HepG2 (cell line): Measurements from ENCODE around the gene BOD1. TPM values are rescaled to one million over a fixed set of nuclear protein-coding genes. Genes with fewer than 3 reads are reported as not detected.

ENCODE experiments used
- ATAC-seq: fragments of 200-7000 bp; cut with Tn5 transposase; 3 replicates; pipeline ENCODE4 v1.9.1; 2020; ENCODE audit warnings: mild to moderate bottlenecking, moderate library complexity
- BruUV-seq: library from RNA; stranded (reverse); fragments of 400-500 nt; replicated peaks from 2 replicates; lab custom pipeline; 2021; lab: Mats Ljungman, UMichigan
- CTCF ChIA-PET: fragments of 300-600 bp; formaldehyde crosslinking; extraction: SDS; loops from one replicate; lab custom pipeline; 2021; ENCODE audit warnings: low total read pairs, inconsistent platforms, low intra/inter-chr PET ratio; lab: Yijun Ruan, JAX
- POLR2A ChIA-PET: fragments of 350-600 bp; sonication (Branson Sonifier 250); formaldehyde crosslinking; loops from one replicate; lab custom pipeline; 2020; ENCODE audit warnings: antibody characterized with exemption, inconsistent platforms; lab: Yijun Ruan, JAX
- DNase-seq: peaks from one replicate; pipeline ENCODE4 v3.0.0-alpha.2; 2015; ENCODE audit warnings: low spot score
- FAIRE-seq: peaks from 3 replicates; lab custom pipeline; 2011; peaks lifted over from hg19 to GRCh38; lab: Jason Lieb, UNC
- H2AFZ ChIP-seq: one replicate; pipeline ENCODE4 v1.6.1; 2011; ENCODE audit warnings: low read length, inconsistent platforms
- H3K27ac ChIP-seq: fragments of 300-600 bp; 3 replicates; pipeline ENCODE4 v1.8.0; 2011; ENCODE audit warnings: mixed run types, mild to moderate bottlenecking, mixed read lengths, low read length, inconsistent platforms; ENCODE audit not compliant: insufficient read depth; ENCODE audit errors: extremely low read length
- H3K27me3 ChIP-seq, 2 experiments: fragments of 200-600 bp in 1 of 2; 2 replicates in 1 of 2; 3 replicates in 1 of 2; pipeline versions ENCODE4 v1.6.0 to v1.8.0; 2011; ENCODE audit warnings: low read length in 2 of 2, mild to moderate bottlenecking in 2 of 2, moderate library complexity in 2 of 2, inconsistent platforms in 1 of 2; ENCODE audit not compliant: insufficient read depth in 2 of 2, control insufficient read depth in 1 of 2
- H3K36me3 ChIP-seq, 2 experiments: fragments of 200-600 bp in 1 of 2; replicated peaks in 1 of 2; 2 replicates in 1 of 2; 3 replicates in 1 of 2; pipeline versions ENCODE4 v1.5.1 to v1.8.0; 2011; ENCODE audit warnings: low read length in 2 of 2, inconsistent platforms in 1 of 2; ENCODE audit not compliant: insufficient read depth in 2 of 2, control insufficient read depth in 1 of 2
- H3K4me1 ChIP-seq: 2 replicates; pipeline ENCODE4 v1.5.1; 2012; ENCODE audit warnings: low read length, inconsistent platforms; ENCODE audit not compliant: insufficient read depth
- H3K4me2 ChIP-seq: 2 replicates; pipeline ENCODE4 v1.6.0; 2011; ENCODE audit warnings: low read depth, low read length, inconsistent platforms
- H3K4me3 ChIP-seq, 3 experiments: fragments of 200-600 bp in 1 of 3; sonication (generic), shearing (Covaris generic) in 1 of 3; replicated peaks in 1 of 3; 2 replicates each; pipeline ENCODE4 v1.5.1; 2011 to 2016; ENCODE audit warnings: low read length in 3 of 3, inconsistent platforms in 2 of 3, low read depth in 2 of 3, mild to moderate bottlenecking in 2 of 3, control low read depth in 1 of 3, mixed read lengths in 1 of 3; ENCODE audit not compliant: insufficient read depth in 1 of 3
- H3K79me2 ChIP-seq: one replicate; pipeline ENCODE4 v1.6.1; 2011; ENCODE audit warnings: low read length, inconsistent platforms; ENCODE audit not compliant: insufficient read depth
- H3K9ac ChIP-seq: 2 replicates; pipeline ENCODE4 v1.6.0; 2011; ENCODE audit warnings: mild to moderate bottlenecking, low read depth, low read length, inconsistent platforms; ENCODE audit not compliant: insufficient read depth
- H3K9me3 ChIP-seq: 2 replicates; pipeline ENCODE4 v1.5.1; 2012; ENCODE audit warnings: mild to moderate bottlenecking, low read length
- H4K20me1 ChIP-seq: 2 replicates; pipeline ENCODE4 v1.6.0; 2011; ENCODE audit warnings: inconsistent platforms, mild to moderate bottlenecking, low read length, moderate library complexity; ENCODE audit not compliant: insufficient read depth
- ARID5B ChIP-seq: IDR thresholded peaks from 2 replicates; pipeline ENCODE4 v1.4.0; 2020; ENCODE audit warnings: mild to moderate bottlenecking, missing genetic modification reagents
- CEBPG ChIP-seq: IDR thresholded peaks from 2 replicates; pipeline ENCODE4 v1.6.1; 2016
- NCOA2 ChIP-seq: sonication (generic); formaldehyde crosslinking; IDR thresholded peaks from 2 replicates; pipeline ENCODE4 v1.8.0; 2022; ENCODE audit warnings: inconsistent platforms
- TBX2 ChIP-seq: sonication (generic); formaldehyde crosslinking; IDR thresholded peaks from 2 replicates; pipeline ENCODE4 v1.5.0; 2020; ENCODE audit warnings: missing genetic modification reagents, mild to moderate bottlenecking, borderline replicate concordance
- WGBS: methylation state at CpG from one replicate; pipeline ENCODE4 v1.1.6; 2017; ENCODE audit warnings: low lambda C conversion rate; 5-methylcytosine and 5-hydroxymethylcytosine counted together
- in situ Hi-C: cut with HindIII; loops from 2 replicates; pipeline ENCODE4 v1.10.0; 2017; ENCODE audit warnings: low pct_unique_long_range_greater_than_20kb; ENCODE audit not compliant: extremely low pct_ligation_motif_present
- intact Hi-C: fragments of 100-400 bp; cut with micrococcal nuclease; formaldehyde crosslinking; loops from one replicate; pipeline ENCODE4 v1.10.0; 2022; ENCODE audit not compliant: unreplicated experiment
- polyA plus RNA-seq, 8 experiments: library from polyadenylated mRNA; depleted of rRNA in 3 of 8; stranded (reverse) in 7 of 8; unstranded in 1 of 8; fragments of >200 nt; fragmentation: Illumina TruSeq in 4 of 8; extraction: Trizol in 4 of 8; gene quantifications; 2 replicates each; pipeline versions ENCODE4 v1.2.1 to v1.2.3, GENCODE V29; 2011 to 2016; ENCODE audit warnings: low read depth in 4 of 8, missing spikeins in 1 of 8, mixed read lengths in 1 of 8; ENCODE audit not compliant: insufficient read depth in 1 of 8
- total RNA-seq, 5 experiments: library from RNA; depleted of rRNA; stranded (reverse); fragments of >200 nt; fragmentation: Illumina TruSeq; extraction: Trizol; gene quantifications; 2 replicates each; pipeline ENCODE4 v1.2.3, GENCODE V29; 2016; ENCODE audit warnings: low read depth in 1 of 5

The BOD1 gene
- total and polyA plus RNA-seq, 2 of the 13 experiments (the other 11 are each of a cell fraction or from before 2014, with no cell fraction given): 81.5 to 103 TPM

GRCh38 chr5:173583346-173583745, 33.1 kb downstream of the BOD1 start:
- H3K36me3 ChIP-seq: no peaks in the 10 kb centered on the region
- H4K20me1 ChIP-seq: no peaks in the 10 kb centered on the region
- H3K9me3 ChIP-seq: peaks cover 10% of the 10 kb centered on the region; the same call in 1 of the 2 replicates
- H3K4me1 ChIP-seq: no peaks in the 10 kb centered on the region
- no peaks in the 10 kb centered on the region for H3K79me2 ChIP-seq
- H3K27me3 ChIP-seq: no peaks in the 10 kb centered on the region
- H2AFZ ChIP-seq: no peak overlapping the region
- in situ Hi-C loops: no loop called here
- no peak overlapping the region for H3K27ac ChIP-seq
- H3K4me2 ChIP-seq: no peak overlapping the region
- CTCF ChIA-PET: no interaction called here
- ATAC-seq (no peak), FAIRE-seq (no peak)
- POLR2A ChIA-PET: no interaction called here
- H3K9ac ChIP-seq: no peak overlapping the region
- TF ChIP-seq CEBPG (CRISPR knock-in tag): no peak
- TF ChIP-seq ARID5B: no peak
- TF ChIP-seq TBX2: no peak
- no peak for TF ChIP-seq NCOA2
- TF ChIP-seq, all 625 proteins: peak for 0
- BruUV-seq: no TSS peak
- no peak overlapping the region for H3K4me3 ChIP-seq
- WGBS: 2% methylated on average over 2 of the region's 2 CpGs
- intact Hi-C loops: no loop called here
- no peak for DNase-seq
